22Rv1 (cell line): ENCODE measurements around the gene ZP4.

Experiments used
- ZFX ChIP-seq: fragments of 450-650 bp; IDR thresholded peaks from 2 replicates; pipeline ENCODE4 v1.6.1; 2017; ENCODE audit warnings: antibody characterized with exemption, borderline replicate concordance
- TF ChIP-seq, protein P1 (sequence below): fragments of 450-650 bp; IDR thresholded peaks from 2 replicates; pipeline ENCODE4 v1.5.1; 2017; ENCODE audit warnings: mild to moderate bottlenecking

GRCh38 chr1:237868817-237869600, 21.7 kb downstream of the ZP4 start:
- TF ChIP-seq, protein P1, sequence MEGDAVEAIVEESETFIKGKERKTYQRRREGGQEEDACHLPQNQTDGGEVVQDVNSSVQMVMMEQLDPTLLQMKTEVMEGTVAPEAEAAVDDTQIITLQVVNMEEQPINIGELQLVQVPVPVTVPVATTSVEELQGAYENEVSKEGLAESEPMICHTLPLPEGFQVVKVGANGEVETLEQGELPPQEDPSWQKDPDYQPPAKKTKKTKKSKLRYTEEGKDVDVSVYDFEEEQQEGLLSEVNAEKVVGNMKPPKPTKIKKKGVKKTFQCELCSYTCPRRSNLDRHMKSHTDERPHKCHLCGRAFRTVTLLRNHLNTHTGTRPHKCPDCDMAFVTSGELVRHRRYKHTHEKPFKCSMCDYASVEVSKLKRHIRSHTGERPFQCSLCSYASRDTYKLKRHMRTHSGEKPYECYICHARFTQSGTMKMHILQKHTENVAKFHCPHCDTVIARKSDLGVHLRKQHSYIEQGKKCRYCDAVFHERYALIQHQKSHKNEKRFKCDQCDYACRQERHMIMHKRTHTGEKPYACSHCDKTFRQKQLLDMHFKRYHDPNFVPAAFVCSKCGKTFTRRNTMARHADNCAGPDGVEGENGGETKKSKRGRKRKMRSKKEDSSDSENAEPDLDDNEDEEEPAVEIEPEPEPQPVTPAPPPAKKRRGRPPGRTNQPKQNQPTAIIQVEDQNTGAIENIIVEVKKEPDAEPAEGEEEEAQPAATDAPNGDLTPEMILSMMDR, result no peak
- TF ChIP-seq ZFX, result no peak
